GM18526 (cell line): ENCODE measurements around the gene OGG1.

Experiments
- POLR2A ChIP-seq: IDR thresholded peaks from 3 replicates; pipeline ENCODE4 v1.6.1; 2011; ENCODE audit not compliant: insufficient read length; ENCODE audit errors: extremely low read depth

Gene OGG1

DNA sequence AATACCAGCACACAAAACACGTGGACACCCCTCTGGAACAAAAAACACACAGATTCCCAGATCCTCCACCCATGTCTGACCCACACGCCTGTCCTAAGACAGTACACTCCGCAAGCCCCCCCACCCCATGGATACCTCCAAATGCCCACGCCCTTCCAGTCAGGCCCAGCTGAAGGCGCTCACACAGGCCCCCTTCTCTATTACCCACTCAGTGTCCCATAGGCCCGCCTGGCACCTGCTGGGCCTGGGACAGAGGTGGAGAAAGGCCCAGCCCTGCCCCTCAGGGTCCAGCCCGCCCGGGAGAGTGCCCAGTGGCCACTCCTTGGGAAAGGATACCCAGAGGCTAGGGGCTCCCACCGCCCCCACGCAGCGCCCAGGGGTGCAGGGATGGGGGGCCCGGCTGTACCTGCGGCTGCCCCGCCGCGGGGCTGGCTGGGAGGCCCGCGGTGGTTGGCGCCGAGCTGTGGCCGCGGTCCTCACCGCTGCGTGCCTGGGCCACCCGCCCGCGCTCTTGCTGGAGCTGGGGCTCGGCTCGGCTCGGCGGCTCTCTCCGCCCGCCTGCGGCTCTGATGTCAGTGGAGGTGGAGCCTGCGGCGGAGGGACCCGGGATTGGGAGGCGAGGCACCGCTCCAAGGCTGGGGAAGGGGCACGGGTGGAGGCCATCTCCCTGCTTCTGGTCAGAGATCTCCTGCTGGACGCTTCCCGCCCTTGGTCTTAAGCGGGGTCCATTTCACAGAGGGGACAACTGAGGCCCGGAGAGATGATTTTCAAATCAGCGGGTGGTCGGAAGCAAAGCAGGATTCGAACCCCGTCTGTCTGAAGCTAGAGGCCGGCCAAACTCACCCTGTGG lies 19.9 kb downstream of the OGG1 start, which contains the start of gene CAMK1:
TSS of gene CAMK1 (minus strand) at position 522 of the 850 bp plus-strand sequence. CDS start 2,198 bp downstream, outside the sequence.
- no peak for TF ChIP-seq POLR2A

DNA sequence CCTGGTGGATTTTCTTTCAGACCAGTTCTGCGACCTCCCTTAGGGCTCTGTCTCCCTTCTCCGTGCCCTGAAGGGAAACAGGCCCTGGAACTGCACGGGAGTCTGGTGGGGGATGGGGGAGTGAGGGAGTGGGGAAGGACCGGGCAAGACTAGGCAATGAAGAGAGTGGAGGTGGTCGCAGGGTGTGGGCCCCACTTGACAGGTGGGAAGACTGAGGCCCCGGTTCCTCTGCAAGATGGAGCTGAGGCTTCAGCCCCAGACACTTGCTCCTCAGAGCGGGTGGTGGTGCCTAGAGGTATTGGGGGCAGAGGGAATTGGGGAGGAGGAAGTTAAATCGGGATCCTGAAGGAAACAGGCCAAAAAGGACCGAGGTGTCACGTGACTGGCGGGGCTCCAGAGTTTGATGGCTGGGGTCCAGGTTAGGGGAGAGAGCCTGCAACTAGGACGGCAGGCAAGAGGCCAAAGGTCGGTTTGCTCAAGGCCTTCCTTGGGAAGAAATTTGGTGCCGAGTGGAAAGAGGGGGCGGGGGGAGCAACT lies 20.6 kb downstream of the OGG1 start:
- no peak for TF ChIP-seq POLR2A

DNA sequence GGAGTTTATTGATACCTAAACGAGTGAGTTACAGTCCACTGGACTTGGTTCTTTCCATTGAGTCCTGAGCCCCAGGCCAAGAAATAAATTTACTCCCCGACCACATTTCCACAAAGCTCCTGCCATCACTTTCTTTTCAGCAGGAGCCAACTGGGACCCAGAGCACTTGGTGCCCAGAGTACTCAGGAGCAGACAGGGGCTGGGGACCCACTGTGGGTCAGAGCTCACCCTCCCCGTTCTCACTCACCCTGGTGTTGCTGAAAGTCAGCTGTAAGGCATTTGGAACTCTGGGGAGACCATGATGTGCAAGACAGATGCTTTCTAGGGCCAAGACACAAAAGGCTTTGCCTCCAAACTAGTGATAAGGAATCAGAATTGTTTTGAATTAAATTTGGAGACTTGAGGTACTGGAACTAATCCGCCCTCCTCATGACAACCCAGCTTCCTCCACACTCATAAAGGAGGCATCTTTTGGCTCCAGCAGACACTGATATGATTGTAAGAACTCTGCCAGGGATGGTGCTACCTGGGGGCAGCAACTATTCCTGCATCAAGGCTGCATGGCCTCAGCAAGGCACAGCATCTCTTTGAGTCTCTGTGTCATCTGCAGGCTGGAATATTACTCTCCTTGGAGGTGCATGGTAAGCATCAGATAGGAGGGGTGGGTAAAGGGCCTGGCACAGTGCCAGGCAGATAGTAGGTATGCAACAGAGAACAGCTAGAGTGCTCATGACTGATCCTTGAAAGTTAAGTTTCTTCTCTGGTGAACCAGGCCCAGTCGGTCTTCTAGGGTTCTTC lies 27.3 kb downstream of the OGG1 start:
- TF ChIP-seq POLR2A = no peak

DNA sequence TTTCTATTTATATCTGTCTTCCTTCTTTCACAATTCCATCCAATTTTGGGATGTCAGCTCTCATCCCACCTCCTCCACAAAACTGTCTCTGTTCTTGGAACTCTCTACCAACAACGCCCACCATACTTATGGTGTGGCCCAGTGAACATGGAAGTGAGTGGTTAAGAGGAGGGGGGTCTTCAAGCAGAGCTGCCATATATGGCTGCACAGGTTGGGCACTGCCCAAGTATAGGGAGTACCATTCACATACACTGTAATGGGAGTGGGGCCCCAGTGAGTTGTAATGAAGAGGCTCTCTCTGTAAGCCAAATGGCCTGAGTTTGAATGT lies 27.9 kb downstream of the OGG1 start:
- no peak for TF ChIP-seq POLR2A

DNA sequence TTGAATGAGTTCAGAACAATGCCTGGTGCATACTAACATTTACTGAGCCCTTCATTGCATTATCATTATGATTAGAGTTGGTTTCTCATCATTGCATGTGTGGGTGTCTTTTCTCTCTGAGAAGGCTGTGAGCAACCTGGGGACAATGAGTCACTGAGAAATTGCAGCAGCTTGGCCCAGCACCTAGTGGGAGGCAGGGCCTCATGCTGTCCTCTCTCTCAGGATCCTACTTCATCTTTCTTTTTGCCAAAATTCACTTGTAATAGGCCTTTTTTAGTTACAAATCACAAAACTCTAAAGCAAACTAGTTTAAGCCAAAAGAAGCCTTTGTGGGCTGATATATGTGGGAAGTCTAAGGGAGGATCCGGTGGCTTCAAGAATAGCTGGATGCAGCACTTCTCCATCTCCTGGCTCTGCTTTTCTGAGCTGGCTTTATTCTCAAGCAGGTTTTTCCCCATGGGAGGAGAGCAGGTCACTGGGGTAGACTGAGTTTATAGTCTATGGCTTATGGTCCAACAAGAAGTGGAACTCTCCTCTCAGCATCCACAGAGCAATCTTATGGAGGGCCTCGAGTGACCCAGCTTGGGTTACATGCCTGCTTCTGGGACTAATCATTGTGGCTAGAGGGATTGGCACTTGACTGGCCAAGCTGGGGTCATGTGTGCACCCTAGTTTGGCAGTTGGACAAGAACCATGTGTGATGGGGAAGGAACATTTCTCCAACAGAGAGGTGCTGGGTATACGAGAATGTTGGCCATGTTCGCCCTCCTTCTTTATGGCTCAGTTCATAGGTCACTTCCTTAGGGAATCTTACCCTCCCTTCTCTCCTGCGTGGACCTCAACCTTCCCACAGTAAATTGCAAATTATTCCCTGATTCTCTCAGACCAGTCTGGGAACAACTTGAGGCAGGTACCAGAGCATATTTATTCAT lies 28.7 kb downstream of the OGG1 start:
- no peak for TF ChIP-seq POLR2A

DNA sequence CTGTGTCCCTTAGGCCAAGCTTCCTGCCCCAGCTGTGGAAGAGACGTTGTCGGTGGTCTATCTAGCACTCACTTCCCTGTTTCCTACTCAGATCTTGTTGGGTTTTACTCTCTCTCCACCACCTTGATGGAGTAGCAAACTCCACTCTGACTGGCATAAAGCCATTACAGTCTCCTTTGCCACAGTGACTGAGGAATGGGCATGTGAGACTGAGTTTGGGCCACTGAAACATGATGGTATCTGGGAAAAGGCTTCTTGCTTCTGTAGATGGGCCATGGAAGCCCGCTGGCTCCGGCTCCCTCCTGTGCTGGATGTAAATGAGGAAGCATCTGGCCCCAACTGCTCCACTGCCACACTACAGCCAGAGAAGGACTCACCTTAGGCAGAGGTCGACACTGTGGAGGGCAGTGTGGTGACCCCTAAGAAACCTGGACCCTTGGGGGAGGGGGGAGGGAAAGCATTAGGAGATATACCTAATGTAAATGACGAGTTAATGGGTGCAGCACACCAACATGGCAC lies 29.4 kb downstream of the OGG1 start:
- no peak for TF ChIP-seq POLR2A

DNA sequence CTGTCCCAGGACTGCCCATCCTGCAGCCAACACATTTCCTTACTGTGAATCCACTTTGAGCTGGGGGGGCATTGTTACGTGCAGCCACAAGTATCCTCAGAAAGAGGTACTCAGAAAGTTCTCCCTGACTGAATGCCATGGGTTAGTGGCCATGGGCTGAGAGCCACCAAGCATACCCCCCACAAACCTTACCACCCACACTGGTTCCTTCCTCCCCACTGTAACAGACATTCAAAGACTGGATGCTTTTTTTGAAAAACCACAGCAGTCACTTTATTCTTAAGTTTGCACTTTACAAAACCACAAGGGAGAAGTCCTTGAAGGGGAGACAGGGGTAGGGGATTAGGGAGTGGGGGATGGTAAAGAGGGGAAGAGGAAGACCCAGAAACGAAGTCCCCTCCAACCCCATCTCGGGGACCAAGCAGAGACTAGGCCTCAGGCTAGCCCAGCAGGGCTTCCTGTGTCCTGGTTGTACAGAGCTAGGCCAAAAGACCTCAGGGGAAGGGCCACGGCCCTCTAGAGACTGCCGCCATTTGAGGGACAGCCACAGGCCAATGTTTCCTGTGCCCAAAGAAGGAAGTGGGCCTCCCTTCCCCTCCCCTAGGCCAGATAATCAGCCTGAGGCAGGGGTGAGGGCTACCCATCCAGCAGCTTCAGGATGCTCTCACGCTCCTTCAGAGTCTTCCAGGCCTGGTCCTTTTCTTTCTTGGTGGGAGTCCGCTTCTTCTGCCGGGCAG lies 30.1 kb downstream of the OGG1 start:
- TF ChIP-seq POLR2A = no peak

DNA sequence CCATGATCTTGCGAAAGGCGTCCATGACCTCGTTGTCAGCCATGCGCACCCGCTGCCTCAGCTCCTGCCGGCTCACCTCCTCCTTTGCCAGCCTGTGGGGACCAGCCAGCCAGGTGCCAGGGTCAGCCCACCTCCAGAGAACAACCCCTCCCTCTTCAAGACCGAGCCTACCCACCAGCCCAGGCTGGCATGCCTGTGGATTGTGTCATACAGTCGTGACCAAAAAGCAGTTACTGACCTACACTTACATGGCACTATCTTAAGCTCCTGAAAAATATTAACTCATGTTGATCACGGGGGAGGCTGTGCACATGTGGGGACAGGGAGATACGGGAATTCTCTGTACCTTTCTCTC lies 30.7 kb downstream of the OGG1 start:
- no peak for TF ChIP-seq POLR2A

DNA sequence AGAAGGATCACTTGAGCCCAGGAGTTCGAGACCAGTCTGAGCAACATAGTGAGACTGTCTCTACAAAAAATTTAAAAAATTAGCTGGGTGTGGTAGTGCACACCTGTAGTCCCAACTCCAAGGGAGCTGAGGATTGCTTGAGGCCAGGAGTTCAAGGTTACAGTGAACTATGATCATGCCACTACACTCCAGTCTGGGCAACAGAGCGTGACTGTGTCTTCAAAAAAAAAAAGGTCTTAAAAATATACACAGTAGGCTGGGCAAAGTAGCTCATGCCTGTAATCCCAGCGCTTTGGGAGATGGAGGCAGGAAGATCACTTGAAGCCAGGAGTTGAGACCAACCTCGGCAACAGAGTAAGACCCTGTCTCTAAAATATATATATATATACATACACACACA lies 31.2 kb downstream of the OGG1 start:
- TF ChIP-seq POLR2A = no peak

DNA sequence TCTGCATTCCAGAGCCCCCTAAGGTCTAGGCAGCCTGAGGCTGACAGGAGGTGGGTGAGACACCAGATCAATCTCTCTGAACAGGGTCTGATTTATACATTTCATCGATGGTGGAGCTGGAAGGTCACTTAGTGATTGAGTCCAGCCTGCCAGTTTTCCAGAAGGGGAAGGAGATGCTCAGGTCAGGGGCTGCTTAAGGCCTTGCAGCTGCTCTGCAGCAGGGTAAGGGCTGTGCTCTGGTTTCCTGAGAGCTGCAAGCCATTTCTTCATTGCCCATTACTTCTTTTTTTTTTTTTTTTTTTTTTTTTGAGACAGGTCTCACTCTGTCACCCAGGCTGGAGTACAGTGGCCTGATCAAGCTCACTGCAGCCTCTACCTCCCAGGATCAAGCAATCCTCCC lies 31.8 kb downstream of the OGG1 start:
- no peak for TF ChIP-seq POLR2A

DNA sequence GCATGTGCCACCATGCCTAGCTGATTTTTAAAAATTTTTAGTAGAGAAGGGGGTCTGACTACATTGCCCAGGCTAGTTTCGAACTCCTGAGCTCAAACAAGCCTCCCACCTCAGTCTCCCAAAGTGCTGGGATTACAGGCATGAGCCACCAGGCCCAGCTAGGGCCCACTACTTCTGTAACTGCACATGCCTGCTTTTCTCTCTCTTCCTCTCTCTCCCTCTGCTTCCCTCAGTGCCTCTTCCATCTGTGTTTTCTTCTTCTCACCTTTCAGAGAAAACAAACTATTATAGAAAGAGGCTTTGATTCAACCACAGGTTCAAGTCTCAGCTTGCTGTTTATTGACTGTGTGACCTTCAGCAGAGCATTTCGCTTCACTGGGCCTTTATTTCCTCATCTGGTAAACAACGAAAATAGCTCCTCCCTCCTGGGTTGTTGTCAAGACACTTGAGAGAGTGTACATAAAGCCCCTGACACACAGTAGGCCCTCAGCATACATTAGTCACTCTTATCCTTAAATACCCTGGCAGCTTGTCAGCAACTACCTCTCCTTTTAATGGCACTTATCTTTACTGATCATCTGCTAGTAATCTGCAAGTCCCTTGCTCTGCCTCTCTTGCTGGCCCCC lies 32.3 kb downstream of the OGG1 start:
- TF ChIP-seq POLR2A = no peak

DNA sequence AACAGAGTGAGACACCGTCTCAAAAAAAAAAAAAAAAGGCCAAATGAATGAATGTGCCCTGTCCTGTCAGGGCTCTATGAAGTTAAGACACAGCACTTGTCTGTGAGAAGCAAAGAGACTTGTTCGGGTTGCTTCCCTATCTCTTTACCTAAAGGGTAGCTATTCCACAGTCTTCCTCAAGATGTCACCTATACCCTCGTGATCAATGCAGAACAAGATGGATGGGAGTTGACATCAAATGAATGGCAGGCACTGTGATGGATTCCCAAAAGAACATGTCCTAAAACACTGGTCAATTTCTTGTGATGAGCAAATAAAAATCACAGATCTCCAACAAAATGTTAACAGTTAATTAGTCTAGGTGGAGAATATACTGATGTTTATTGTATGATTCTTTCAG lies 33.0 kb downstream of the OGG1 start:
- TF ChIP-seq POLR2A = no peak

DNA sequence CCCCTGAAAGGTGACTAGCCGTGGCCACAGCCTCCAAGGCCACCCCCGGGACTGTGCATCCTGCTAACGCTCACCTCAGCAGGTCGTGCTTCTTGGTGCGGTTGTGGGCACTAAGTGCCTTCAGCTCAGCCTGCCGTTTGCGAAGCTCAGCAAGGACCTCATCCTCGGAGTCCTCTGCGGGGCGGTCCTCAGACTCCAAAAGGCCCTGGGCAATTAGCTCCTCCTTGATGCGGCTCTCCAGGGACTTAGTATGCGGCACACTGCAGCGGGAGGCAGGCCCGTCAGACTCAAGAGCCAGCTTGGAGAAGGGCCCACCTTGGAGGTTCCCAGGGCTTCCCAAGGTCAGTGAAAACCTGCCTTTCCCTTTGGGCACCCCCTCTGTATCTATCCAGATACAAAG lies 34.2 kb downstream of the OGG1 start:
- no peak for TF ChIP-seq POLR2A

DNA sequence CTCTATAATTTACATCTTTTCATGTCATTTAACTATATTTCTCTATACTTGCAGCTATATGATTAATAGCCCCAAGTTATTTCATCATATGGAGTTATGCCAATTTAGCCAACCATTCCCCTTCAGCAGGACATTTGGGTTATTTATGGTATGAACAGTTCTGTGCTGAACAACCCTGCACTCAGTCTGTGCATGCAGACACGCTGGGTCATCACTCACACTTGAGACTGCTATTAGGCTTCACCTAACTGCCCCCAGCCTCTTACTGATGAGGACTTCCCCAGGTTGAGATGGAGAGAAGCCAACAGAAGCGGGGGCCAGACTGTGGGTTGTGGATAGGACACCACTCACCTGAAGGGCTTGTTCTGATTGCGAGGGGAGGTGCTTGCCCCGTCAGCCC lies 35.2 kb downstream of the OGG1 start:
- no peak for TF ChIP-seq POLR2A
